HG03103 (cell line): ENCODE data around the gene GNB1.
A peak's percentile ranks its signal among the peaks of the same experiment; 100 is the strongest.

ENCODE experiments used
- ATAC-seq: cut with Tn5 transposase; IDR thresholded peaks from one replicate; pipeline ENCODE4 v1.9.1; 2021; ENCODE audit warnings: low read depth; ENCODE audit not compliant: unreplicated experiment

Gene GNB1

DNA sequence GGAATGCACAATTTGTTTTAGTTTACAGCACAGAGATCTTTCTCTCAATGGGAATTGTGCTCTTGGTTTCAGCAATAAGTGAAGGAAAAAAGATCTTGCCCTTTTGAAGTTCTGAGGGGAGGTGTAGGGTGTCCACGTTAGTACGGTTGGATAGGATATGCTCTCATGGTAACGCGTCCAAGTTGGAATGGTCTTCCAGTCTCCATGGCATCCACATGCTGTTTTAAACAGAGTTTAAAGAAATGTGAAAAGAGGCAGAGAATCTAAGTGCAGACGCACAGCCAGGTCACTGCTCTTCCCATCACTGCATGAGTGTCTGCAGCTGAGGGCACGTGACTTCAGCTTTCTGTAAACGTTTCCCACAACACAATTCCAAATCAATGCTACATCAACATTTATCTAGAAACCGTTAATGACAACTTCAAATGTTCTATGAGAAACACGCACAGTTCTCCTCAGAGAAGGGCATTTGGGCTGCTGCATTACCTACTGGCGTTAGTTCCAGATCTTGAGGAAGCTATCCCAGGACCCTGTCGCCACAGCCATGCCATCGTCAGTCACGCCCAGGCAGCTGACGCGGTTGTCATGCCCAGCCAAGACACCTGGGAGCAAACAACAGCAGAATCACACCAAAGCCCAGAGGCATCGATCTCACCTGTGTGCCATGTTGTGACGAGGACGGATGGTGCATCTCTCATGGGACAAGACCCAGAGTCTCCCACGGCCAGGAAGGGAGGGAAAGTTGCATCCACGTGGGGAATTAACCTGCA lies 103.9 kb downstream of the GNB1 start:
- no peak for ATAC-seq

- no peak for ATAC-seq
Observed at GRCh38 chr1:1785666-1786065, 105.2 kb downstream of the GNB1 start.

DNA sequence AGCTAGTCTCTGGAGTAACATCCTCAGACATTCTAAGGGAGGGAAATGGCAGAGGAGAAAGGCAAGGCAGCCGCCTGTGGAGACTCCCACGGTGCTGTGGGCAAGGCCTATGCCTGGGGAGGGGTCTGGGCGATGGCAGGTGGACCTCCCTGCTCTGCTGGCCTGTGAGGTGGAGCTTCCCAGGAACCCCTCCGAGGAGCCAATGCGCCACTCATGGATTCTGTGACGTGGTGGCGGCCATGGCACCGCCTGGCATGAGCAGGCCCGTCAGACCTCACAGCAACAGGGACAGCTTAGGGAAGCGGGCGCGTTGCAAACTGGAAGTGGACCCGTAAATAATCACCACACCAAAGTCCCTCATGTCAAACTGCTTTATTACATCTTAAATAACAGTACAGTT lies 106.0 kb downstream of the GNB1 start:
- no peak for ATAC-seq

- ATAC-seq: no peak
Observed at GRCh38 chr1:1783320-1783719, 107.6 kb downstream of the GNB1 start.

GRCh38 chr1:1782399-1783221 lies 108.3 kb downstream of the GNB1 start:
- ATAC-seq: no peak

- no peak for ATAC-seq
Observed at GRCh38 chr1:1781526-1781903, 109.4 kb downstream of the GNB1 start.

DNA sequence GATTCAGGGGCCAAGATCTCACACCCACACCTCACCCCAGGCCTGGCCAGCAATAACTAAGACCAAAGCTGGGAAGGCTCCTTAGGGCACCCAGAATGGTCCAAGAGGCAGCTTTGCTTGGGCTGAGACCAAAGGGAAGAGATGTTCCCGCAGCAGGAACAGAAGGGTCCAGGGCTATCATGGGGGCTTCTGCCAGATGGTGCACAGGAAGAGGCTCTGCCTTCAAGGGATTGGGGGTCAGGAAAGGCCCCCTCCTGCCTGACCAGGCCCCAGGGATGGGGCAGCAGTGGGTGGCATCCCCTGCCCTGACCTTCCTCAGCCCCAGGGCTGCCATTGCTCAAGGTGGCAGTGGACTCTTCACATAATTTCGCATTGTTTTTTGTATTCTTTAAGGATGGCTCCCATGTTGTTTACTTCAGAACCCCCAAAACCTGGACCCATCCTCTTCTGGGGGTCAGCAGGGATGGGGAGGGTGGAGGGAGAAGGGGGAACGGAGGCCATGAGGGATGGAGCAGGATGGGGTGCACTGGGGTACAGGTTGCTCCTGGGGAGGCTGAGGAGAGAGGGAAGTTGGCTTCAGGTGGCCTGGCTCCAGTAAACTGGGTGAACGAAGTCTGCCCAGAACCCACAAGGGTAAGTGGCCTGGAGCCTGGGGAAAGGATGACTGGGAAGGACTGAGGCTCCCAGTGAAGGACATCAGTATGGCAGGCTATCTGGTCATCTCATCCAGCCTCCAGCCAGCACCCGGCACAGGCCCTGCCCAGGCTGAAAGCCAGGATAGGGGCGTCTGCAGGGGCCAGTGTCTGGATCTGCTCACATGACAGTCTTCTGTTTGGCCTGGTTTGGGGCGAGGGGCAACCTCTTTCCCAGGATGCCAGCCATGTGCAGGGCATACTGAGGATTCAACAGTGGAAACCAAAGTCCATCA lies 110.0 kb downstream of the GNB1 start:
- ATAC-seq: no peak

DNA sequence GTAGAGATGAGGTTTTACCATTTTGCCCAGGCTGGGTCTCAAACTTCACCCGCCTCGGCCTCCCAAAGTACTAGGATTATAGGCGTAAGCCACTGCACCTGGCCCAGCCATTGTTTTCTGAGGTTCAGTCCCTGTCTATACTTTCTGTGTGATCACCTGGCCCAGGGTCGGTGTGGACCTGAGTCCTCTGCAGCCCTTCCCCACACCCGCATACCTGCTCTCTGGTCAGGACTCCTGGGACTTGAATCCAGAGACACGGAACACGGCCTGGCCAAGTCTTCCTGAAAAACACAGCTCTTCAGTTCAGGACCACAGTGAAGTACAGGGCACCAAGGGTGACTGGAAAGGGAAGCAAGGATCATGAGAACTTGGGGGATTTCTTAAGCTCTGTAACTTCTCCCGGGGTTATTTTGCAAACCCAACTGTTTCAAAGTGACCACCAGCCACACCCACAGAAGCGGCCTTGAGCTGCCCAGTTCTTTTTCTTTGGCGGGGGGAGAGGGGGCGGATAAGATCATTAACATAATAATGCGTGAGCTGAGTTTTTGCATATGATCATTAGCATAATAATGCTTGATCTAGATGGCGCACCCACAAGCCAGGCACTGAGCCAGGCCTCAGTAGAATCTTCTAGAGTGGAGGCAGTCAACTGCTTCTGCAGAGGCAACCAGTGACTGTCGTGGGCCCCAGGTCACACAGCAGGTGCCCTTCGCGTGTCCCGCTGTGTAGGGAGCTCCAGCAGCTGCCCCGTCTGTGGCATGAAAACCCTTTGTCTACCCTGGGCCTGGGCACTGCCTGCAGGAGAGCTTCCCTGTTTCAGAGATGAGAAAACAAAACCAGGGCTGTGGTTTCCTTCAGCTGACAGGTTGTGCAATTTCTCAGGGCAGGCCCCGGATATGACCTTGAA lies 110.9 kb downstream of the GNB1 start:
- no peak for ATAC-seq

DNA sequence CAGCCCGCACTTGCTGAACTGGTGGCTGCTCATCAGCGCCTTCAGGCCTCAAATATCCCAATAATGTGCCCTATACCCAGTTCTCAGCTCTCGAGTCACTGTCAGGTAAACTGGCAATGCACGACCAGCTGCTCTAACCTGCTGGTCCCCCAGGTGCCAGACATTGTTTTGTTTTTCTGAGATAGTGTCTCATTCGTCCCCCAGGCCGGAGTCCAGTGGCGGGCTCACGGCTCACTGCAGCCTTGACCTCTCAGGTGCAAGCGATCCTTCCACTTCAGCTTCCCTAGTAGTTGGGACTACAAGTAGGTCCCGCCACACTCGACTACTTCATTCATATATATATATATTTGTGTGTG lies 111.6 kb downstream of the GNB1 start:
- no peak for ATAC-seq

- peak; percentile 60 for ATAC-seq
Observed at GRCh38 chr1:1778663-1779319, 112.1 kb downstream of the GNB1 start.

DNA sequence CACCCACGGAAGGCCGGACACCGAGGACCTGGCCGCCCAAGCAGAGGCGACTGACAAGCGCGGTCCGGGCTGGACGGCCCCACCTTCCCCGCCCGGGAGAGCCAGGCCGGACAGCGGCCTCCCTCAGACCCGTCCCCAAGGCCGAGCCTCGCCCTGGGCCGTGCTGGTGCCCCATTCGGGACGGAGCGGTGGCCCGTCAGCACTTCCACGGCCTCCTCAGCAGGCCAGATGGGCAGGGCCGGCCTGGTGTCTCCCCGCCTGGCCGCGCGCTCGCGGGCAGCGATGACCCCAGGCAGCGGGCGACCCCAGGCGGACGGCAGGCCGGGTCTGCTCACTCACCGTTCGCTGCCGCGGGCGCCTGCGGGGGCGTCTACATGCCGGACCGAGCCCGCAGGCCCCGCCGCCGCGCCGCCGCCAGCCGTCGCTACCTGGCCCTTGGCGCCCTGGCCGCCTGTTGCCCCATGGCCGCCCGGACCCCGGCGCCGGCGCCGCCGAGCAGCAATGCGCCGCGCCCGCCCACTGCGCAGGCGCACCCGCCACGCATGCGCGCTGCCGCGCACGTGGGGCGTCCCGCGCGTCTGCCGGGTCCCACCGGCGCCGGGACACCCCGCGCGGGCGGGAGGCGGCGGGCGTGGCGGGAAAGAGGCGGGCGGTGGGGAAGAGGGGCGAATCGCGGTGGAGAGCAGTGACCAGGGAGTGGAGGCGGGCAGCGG lies 112.8 kb downstream of the GNB1 start, which contains the start of gene NADK:
Gene NADK (minus strand): TSS at position 521 of the 713 bp plus-strand sequence. CDS start 13,064 bp downstream, outside the sequence.
- ATAC-seq: peak; percentile 34

DNA sequence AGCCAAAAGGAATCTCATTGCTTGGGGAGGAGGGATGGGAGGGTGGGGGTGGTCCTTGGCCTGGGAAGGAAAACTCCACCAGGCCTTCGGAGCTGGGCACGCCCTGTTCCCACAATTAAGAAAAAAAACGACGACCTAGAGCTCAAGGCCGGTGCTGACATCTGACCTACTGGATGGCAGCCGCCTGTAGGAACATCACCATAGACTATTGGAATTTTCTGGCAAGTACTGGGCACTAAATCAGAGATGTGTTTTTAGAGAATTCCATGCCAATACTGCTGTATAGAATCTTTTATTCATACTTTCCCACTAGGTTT lies 113.3 kb downstream of the GNB1 start:
- no peak for ATAC-seq

DNA sequence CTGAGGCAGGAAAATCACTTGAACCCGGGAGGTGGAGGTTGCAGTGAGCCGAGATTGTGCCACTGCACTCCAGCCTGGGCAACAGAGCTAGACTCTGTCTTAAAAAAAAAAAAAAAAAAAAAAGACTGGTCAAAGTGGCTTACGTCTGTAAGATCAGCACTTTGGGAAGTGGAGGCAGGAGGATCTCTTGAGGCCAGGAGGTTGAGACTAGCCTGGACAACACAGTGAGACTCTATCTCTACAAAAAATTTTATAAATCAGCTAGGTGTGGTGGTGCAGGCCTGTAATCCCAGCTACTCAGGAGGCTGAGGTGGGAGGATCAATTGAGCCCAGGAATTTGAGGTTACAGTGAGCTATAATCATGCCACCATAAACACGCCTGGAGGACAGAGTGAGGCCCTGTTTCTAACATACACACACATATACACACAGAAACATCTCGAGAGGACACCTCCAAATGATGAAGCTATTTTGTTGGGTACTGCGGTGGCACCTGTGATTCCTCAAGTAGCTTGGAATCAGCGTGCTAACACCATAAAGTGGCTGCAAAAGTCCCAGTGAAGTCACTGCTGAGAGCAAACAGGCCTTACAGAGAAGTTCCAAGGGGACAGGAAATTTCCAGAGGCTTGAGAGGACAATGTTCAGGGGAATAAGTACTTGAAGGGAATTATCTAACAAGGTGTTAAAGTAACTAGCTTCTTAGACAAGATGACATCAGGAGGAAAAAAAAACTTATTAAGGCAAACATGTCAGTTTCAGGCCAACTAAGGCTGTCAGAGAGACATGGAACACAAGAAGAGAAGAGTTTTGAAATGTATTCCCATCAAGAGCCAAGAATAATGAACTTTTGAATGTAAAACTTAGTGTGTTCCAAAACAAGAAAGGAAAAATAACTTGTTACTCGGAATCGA lies 114.0 kb downstream of the GNB1 start:
- no peak for ATAC-seq

DNA sequence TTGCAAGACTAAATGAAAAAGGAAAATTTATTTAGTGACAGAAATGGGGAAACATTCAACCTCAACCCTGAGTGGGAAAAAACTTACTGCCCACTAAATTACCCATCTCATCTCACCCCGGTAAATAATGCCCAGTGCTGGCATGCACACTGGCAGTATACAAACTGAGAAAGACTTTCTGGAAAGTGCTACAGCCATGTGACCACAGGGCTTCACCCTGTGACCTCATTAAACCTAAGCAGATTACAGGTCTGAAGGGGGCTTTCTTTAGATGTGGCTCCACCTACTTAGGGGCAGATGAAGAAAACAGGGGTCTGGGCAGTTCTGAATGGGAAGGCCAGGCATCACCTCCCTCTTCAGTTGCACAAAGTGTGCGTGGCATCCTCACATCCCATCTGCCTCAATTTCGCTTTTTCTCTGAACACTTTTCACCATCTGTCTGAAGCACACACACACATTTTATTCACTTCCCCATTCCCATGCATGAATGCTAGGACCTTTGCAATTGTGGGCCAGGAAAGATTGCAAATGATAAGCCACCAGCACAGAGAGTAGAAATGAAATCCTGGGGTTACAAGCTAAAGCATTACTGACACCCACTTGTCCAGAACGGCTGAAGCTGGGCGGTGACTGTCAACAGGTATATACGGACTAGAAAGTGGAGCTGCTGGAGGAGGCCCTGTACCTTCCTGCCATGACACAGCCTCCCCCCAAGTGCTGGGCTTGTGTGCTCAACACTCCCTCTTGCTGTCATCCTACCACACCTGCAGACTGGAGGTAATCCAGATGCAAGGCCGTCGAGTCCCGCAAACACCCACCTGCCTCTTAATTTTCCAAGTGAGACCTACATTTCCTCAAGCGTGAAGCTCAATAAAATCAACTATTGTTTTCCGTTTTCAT lies 115.3 kb downstream of the GNB1 start:
- no peak for ATAC-seq

DNA sequence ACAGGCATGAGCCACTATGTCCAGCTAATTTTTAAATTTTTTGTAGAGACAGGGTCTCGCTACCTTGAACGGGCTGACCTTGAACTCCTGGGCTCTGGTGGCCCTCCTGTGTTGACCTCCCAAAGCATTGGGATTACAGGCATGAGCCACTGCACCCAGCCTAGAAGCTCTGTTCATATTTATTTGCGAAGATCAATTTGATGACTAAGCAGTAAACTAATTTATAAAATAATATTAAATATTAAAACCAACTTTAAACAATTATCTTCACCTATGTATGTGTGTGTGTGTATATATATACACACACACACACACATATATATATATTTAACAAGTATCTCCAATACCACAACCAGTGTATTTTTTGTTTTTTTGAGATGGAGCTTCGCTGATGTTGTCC lies 117.0 kb downstream of the GNB1 start:
- no peak for ATAC-seq

DNA sequence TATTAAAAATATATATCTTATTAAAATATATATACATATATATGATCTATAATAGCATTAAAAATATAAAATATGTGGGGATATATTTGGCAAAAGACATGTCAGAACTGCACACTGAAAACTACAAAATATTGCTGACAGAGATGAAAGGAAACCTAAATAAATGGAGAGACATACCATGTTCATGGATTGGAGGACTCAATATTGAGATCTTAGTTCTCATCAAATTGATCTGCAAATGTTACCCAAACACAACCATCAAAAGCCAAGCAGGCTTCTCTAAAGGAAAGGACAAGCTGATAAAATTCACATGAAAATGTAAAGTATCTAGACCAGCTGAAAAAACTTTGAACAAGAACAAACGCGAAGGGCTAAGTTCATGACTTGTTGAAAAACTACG lies 119.8 kb downstream of the GNB1 start:
- no peak for ATAC-seq

- no peak for ATAC-seq
Observed at GRCh38 chr1:1770102-1770501, 120.8 kb downstream of the GNB1 start.
